OCI-LY7 (cell line): ENCODE results near the gene RIMBP2.

Experiments used
- CTCF ChIP-seq: fragments of 200-600 bp; sonication (generic); conservative IDR thresholded peaks from 2 replicates; pipeline ENCODE4 v1.5.1; 2014; ENCODE audit warnings: mild to moderate bottlenecking, antibody characterized with exemption, low read length, moderate library complexity, mixed read lengths
- EZH2phosphoT487 ChIP-seq: fragments of 200-600 bp; sonication (generic); IDR thresholded peaks from 2 replicates; pipeline ENCODE4 v1.6.1; 2018; ENCODE audit warnings: low read depth, borderline replicate concordance, mild to moderate bottlenecking, mixed run types, antibody characterized with exemption, low read length, moderate library complexity, mixed read lengths

- no peak for TF ChIP-seq CTCF
- no peak for TF ChIP-seq EZH2phosphoT487
Observed at GRCh38 chr12:130546494-130546893, 169.6 kb downstream of the RIMBP2 start.
